HepG2 (cell line): ENCODE measurements around the gene PAQR7. TPM values are rescaled to one million over a fixed set of nuclear protein-coding genes. Genes with fewer than 3 reads are reported as not detected.

ENCODE experiments used
- DR1 ChIP-seq: sonication (generic); formaldehyde crosslinking; IDR thresholded peaks from 2 replicates; pipeline ENCODE4 v1.8.0; 2021; ENCODE audit warnings: mild to moderate bottlenecking, missing genetic modification reagents, inconsistent platforms
- FIP1L1 ChIP-seq: fragments of 200-400 bp; formaldehyde crosslinking; IDR thresholded peaks from 2 replicates; pipeline ENCODE4 v1.6.1; 2018; ENCODE audit warnings: low read depth, mild to moderate bottlenecking, low read length, moderate library complexity, borderline replicate concordance; ENCODE audit not compliant: insufficient read depth
- GATA4 ChIP-seq: sonication (generic); IDR thresholded peaks from 2 replicates; pipeline ENCODE4 v1.6.1; 2016; ENCODE audit warnings: antibody characterized with exemption, low read depth, borderline replicate concordance
- HNRNPH1 ChIP-seq: fragments of 200-400 bp; formaldehyde crosslinking; optimal IDR thresholded peaks from 2 replicates; pipeline ENCODE3; 2017; ENCODE audit warnings: mild to moderate bottlenecking, low read depth, low read length
- NRL ChIP-seq: sonication (generic); formaldehyde crosslinking; IDR thresholded peaks from 2 replicates; pipeline ENCODE4 v1.5.0; 2020; ENCODE audit warnings: missing genetic modification reagents, mild to moderate bottlenecking, moderate library complexity, borderline replicate concordance
- RARG ChIP-seq: sonication (generic); formaldehyde crosslinking; IDR thresholded peaks from 2 replicates; pipeline ENCODE4 v1.4.0; 2020; ENCODE audit warnings: low read depth, mild to moderate bottlenecking, missing genetic modification reagents
- ZFX ChIP-seq: sonication (generic); formaldehyde crosslinking; IDR thresholded peaks from 2 replicates; pipeline ENCODE4 v1.4.0; 2020; ENCODE audit warnings: mild to moderate bottlenecking, low read depth, missing genetic modification reagents, moderate library complexity
- ZNF678 ChIP-seq: sonication (generic); formaldehyde crosslinking; IDR thresholded peaks from 2 replicates; pipeline ENCODE4 v1.4.0; 2020; ENCODE audit warnings: mild to moderate bottlenecking, missing genetic modification reagents
- polyA plus RNA-seq, 8 experiments: library from polyadenylated mRNA; depleted of rRNA in 3 of 8; stranded (reverse) in 7 of 8; unstranded in 1 of 8; fragments of >200 nt; fragmentation: Illumina TruSeq in 4 of 8; extraction: Trizol in 4 of 8; gene quantifications; 2 replicates each; pipeline versions ENCODE4 v1.2.1 to v1.2.3, GENCODE V29; 2011 to 2016; ENCODE audit warnings: low read depth in 4 of 8, missing spikeins in 1 of 8, mixed read lengths in 1 of 8; ENCODE audit not compliant: insufficient read depth in 1 of 8
- total RNA-seq, 5 experiments: library from RNA; depleted of rRNA; stranded (reverse); fragments of >200 nt; fragmentation: Illumina TruSeq; extraction: Trizol; gene quantifications; 2 replicates each; pipeline ENCODE4 v1.2.3, GENCODE V29; 2016; ENCODE audit warnings: low read depth in 1 of 5
- TF ChIP-seq, protein P1 (sequence below): sonication (generic); formaldehyde crosslinking; IDR thresholded peaks from 2 replicates; pipeline ENCODE4 v1.8.1; 2023; ENCODE audit warnings: mild to moderate bottlenecking, moderate library complexity, missing genetic modification reagents
- TF ChIP-seq, protein P2 (sequence below): sonication (generic); formaldehyde crosslinking; IDR thresholded peaks from 2 replicates; pipeline ENCODE4 v1.5.0; 2020; ENCODE audit warnings: missing genetic modification reagents, mild to moderate bottlenecking, borderline replicate concordance
- TF ChIP-seq, protein P3 (sequence below): IDR thresholded peaks from 2 replicates; pipeline ENCODE4 v1.6.1; 2016; ENCODE audit warnings: missing compliant biosample characterization, missing genetic modification reagents, borderline replicate concordance
- TF ChIP-seq, protein P4 (sequence below): sonication (generic); formaldehyde crosslinking; IDR thresholded peaks from 2 replicates; pipeline ENCODE4 v1.4.0; 2020; ENCODE audit warnings: mild to moderate bottlenecking, missing genetic modification reagents
- TF ChIP-seq, protein P5 (sequence below): sonication (generic); formaldehyde crosslinking; conservative IDR thresholded peaks from 2 replicates; pipeline ENCODE4 v1.4.0; 2020; ENCODE audit warnings: missing genetic modification reagents

The PAQR7 gene
- total and polyA plus RNA-seq, 2 of the 13 experiments (the other 11 are each of a cell fraction or from before 2014, with no cell fraction given) = 13.2 to 16.6 TPM

DNA sequence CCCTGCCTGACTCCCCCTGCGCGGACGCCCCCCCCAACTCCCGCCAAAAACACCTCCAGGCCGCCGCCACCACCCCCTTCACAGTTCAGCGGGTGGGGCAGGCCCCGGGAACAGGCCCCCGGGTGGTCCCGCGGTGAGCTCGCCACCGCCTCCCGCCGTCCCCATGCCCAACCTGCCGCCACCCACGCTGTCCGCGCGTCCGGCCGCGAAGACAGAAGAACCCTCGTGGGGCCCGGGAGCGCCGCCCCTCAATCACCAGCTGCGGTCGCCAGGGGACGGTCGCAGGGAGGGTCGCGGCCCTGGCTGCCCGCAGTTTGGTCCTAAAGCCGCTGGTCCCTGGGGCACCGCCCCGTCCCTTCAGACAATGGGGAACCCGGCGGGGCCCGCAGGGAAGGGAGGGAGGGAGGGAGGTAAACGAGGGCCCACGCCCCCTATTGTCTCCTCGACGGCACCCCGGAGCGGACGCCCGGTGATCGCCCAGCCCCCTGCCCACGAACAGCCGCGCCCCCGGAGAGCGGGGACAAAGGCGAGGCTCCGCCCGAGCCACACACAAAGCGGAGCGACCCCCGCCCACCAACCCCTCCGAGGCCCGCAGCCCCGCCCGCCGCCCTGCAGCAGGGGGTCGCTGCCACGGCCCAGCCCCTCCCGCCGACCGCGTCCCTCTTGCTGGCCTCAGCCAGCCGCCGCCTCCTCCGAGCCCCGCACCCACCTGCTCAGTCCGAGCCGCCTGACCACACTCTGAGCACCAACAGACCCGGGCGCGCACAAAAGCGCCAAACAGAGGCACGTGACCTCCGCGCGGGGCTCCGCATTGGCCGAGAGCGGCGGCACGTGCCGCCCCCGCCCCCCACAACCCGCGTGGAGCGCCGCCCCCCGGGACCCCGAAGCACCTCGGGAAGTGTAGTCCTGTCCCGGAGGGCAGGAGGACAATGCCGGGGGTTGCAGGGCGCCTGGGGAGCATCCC lies 30.5 kb upstream of the PAQR7 start, which contains the start of gene STMN1 (continued):
- TF ChIP-seq, protein P1, sequence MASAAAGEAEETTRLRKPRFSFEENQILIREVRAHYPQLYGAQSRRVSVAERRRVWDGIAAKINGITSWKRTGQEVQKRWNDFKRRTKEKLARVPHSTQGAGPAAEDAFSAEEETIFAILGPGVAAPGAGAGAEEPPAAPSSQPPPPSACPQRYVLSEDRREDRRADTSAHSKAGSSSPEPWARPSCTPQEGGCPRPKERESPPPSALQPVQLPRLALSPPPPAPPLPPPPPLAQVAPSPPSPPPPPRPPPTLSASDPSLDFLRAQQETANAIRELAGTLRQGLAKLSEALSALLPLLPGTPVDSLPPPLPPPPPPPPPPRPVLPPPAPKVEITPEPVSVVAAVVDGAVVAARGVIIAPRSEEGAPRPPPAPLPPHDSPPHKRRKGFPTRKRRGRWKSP (CRISPR knock-in tag) = no peak
- no peak for TF ChIP-seq HNRNPH1
- TF ChIP-seq FIP1L1 = no peak
- no peak for TF ChIP-seq ZNF678
- TF ChIP-seq NRL (CRISPR knock-in tag) = 0 out of 2 replicates have a peak, but pooled peaks have one; percentile 11
- peak; percentile 92 for TF ChIP-seq DR1 (CRISPR knock-in tag)
- TF ChIP-seq, protein P2, sequence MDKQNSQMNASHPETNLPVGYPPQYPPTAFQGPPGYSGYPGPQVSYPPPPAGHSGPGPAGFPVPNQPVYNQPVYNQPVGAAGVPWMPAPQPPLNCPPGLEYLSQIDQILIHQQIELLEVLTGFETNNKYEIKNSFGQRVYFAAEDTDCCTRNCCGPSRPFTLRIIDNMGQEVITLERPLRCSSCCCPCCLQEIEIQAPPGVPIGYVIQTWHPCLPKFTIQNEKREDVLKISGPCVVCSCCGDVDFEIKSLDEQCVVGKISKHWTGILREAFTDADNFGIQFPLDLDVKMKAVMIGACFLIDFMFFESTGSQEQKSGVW (CRISPR knock-in tag) = no peak
- TF ChIP-seq ZFX (CRISPR knock-in tag) = peak; percentile 49
- TF ChIP-seq, protein P3, sequence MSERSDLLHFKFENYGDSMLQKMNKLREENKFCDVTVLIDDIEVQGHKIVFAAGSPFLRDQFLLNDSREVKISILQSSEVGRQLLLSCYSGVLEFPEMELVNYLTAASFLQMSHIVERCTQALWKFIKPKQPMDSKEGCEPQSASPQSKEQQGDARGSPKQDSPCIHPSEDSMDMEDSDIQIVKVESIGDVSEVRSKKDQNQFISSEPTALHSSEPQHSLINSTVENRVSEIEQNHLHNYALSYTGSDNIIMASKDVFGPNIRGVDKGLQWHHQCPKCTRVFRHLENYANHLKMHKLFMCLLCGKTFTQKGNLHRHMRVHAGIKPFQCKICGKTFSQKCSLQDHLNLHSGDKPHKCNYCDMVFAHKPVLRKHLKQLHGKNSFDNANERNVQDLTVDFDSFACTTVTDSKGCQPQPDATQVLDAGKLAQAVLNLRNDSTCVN (CRISPR knock-in tag) = no peak
- TF ChIP-seq RARG (CRISPR knock-in tag) = no peak
- TF ChIP-seq, protein P4, sequence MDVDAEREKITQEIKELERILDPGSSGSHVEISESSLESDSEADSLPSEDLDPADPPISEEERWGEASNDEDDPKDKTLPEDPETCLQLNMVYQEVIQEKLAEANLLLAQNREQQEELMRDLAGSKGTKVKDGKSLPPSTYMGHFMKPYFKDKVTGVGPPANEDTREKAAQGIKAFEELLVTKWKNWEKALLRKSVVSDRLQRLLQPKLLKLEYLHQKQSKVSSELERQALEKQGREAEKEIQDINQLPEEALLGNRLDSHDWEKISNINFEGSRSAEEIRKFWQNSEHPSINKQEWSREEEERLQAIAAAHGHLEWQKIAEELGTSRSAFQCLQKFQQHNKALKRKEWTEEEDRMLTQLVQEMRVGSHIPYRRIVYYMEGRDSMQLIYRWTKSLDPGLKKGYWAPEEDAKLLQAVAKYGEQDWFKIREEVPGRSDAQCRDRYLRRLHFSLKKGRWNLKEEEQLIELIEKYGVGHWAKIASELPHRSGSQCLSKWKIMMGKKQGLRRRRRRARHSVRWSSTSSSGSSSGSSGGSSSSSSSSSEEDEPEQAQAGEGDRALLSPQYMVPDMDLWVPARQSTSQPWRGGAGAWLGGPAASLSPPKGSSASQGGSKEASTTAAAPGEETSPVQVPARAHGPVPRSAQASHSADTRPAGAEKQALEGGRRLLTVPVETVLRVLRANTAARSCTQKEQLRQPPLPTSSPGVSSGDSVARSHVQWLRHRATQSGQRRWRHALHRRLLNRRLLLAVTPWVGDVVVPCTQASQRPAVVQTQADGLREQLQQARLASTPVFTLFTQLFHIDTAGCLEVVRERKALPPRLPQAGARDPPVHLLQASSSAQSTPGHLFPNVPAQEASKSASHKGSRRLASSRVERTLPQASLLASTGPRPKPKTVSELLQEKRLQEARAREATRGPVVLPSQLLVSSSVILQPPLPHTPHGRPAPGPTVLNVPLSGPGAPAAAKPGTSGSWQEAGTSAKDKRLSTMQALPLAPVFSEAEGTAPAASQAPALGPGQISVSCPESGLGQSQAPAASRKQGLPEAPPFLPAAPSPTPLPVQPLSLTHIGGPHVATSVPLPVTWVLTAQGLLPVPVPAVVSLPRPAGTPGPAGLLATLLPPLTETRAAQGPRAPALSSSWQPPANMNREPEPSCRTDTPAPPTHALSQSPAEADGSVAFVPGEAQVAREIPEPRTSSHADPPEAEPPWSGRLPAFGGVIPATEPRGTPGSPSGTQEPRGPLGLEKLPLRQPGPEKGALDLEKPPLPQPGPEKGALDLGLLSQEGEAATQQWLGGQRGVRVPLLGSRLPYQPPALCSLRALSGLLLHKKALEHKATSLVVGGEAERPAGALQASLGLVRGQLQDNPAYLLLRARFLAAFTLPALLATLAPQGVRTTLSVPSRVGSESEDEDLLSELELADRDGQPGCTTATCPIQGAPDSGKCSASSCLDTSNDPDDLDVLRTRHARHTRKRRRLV (CRISPR knock-in tag) = no peak
- peak; percentile 55; the same call in 1 of the 2 replicates for TF ChIP-seq GATA4
- TF ChIP-seq, protein P5, sequence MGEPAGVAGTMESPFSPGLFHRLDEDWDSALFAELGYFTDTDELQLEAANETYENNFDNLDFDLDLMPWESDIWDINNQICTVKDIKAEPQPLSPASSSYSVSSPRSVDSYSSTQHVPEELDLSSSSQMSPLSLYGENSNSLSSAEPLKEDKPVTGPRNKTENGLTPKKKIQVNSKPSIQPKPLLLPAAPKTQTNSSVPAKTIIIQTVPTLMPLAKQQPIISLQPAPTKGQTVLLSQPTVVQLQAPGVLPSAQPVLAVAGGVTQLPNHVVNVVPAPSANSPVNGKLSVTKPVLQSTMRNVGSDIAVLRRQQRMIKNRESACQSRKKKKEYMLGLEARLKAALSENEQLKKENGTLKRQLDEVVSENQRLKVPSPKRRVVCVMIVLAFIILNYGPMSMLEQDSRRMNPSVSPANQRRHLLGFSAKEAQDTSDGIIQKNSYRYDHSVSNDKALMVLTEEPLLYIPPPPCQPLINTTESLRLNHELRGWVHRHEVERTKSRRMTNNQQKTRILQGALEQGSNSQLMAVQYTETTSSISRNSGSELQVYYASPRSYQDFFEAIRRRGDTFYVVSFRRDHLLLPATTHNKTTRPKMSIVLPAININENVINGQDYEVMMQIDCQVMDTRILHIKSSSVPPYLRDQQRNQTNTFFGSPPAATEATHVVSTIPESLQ (CRISPR knock-in tag) = no peak
